Common myeloid progenitor, CD34-positive (primary cell): ENCODE data around the gene WFDC6.

Experiments used
- CTCF ChIA-PET: fragments of 350-600 bp; sonication (Branson Sonifier 250); formaldehyde crosslinking; loops from one replicate; lab custom pipeline; 2021; ENCODE audit warnings: antibody characterized with exemption; lab: Charles Lee
- POLR2A ChIA-PET: fragments of 350-600 bp; sonication (Branson Sonifier 250); formaldehyde crosslinking; loops from one replicate; lab custom pipeline; 2021; ENCODE audit warnings: antibody characterized with exemption; lab: Charles Lee
- DNase-seq, 3 donors: peaks; one replicate each; pipeline versions ENCODE4 v3.0.0 to v3.0.0-alpha.2; 2013
- H3K27ac ChIP-seq, 2 experiments: 1 replicate in 1 of 2; 2 replicates in 1 of 2; pipeline ENCODE4 v1.7.0; 2013; ENCODE audit warnings: inconsistent platforms in 2 of 2, low read length in 2 of 2, mild to moderate bottlenecking in 2 of 2, low read depth in 1 of 2, moderate library complexity in 1 of 2; ENCODE audit not compliant: severe bottlenecking in 2 of 2, insufficient read depth in 1 of 2, poor library complexity in 1 of 2
- H3K27me3 ChIP-seq, 5 experiments: replicated peaks in 2 of 5; 1 replicate in 3 of 5; 2 replicates in 2 of 5; pipeline versions ENCODE4 v1.6.1 to v1.7.0; 2013; ENCODE audit warnings: low read length in 4 of 5, mild to moderate bottlenecking in 2 of 5, moderate library complexity in 2 of 5, inconsistent platforms in 1 of 5; ENCODE audit not compliant: insufficient read depth in 5 of 5, control insufficient read depth in 4 of 5
- H3K36me3 ChIP-seq, 4 experiments: 1 replicate in 2 of 4; 2 replicates in 2 of 4; pipeline versions ENCODE4 v1.6.1 to v1.7.0; 2013; ENCODE audit warnings: low read length in 3 of 4, control low read depth in 1 of 4, mild to moderate bottlenecking in 1 of 4; ENCODE audit not compliant: control insufficient read depth in 4 of 4, insufficient read depth in 4 of 4
- H3K4me1 ChIP-seq, 4 experiments: 1 replicate in 3 of 4; 2 replicates in 1 of 4; pipeline versions ENCODE4 v1.6.1 to v1.7.1; 2013; ENCODE audit warnings: low read length in 3 of 4, mild to moderate bottlenecking in 3 of 4, control low read depth in 1 of 4, inconsistent platforms in 1 of 4, moderate library complexity in 1 of 4; ENCODE audit not compliant: control insufficient read depth in 4 of 4, insufficient read depth in 4 of 4; ENCODE audit errors: control extremely low read depth in 1 of 4
- H3K4me3 ChIP-seq, 7 experiments: 1 replicate in 4 of 7; 2 replicates in 3 of 7; pipeline versions ENCODE4 v1.5.1 to v1.7.0; 2013; ENCODE audit warnings: mild to moderate bottlenecking in 7 of 7, low read length in 6 of 7, moderate library complexity in 6 of 7, inconsistent platforms in 2 of 7, low read depth in 2 of 7, control low read depth in 1 of 7; ENCODE audit not compliant: insufficient read depth in 4 of 7, control insufficient read depth in 1 of 7; ENCODE audit errors: extremely low read depth in 1 of 7
- H3K9me3 ChIP-seq, 5 experiments: 1 replicate in 4 of 5; 2 replicates in 1 of 5; pipeline versions ENCODE4 v1.6.1 to v1.7.1; 2013; ENCODE audit warnings: low read length in 4 of 5, mild to moderate bottlenecking in 2 of 5, inconsistent platforms in 1 of 5, low read depth in 1 of 5, moderate library complexity in 1 of 5; ENCODE audit not compliant: control insufficient read depth in 4 of 5, insufficient read depth in 2 of 5; ENCODE audit errors: control extremely low read depth in 1 of 5
- WGBS: methylation state at CpG from one replicate; pipeline ENCODE4 v1.1.5; 2013; ENCODE audit not compliant: insufficient coverage; 5-methylcytosine and 5-hydroxymethylcytosine counted together

Gene WFDC6

GRCh38 chr20:45497971-45498494, 41.2 kb downstream of the WFDC6 start:
- ChIA-PET POLR2A (no interaction called here), CTCF (interaction anchor here (0.8 to 1.1 kb wide), 2 partner anchors 14 to 175 kb away, joined by 3 to 4 read pairs; no protein-coding TSS in a partner anchor)
- Histone ChIP-seq H3K27me3 (peaks cover 2 to 33% (median 7%) of the 10 kb centered on the region in 5 experiments), H3K36me3 (no peaks in the 10 kb centered on the region), H3K27ac (no peak overlapping the region), H3K4me3 (no peak overlapping the region), H3K4me1 (no peaks in the 10 kb centered on the region), H3K9me3 (no peaks in the 10 kb centered on the region)
- DNase-seq = no peak
- WGBS = 94% methylated on average over 3 of the region's 3 CpGs

GRCh38 chr20:45496166-45496565, 43.1 kb downstream of the WFDC6 start:
- H3K27me3 ChIP-seq = peaks cover 0 to 24% (median 6%) of the 10 kb centered on the region in 5 experiments
- WGBS = 91% methylated on average over 3 of the region's 3 CpGs
- no peak overlapping the region for H3K4me3 ChIP-seq
- no peak overlapping the region for H3K27ac ChIP-seq
- ChIA-PET POLR2A (no interaction called here), CTCF (no interaction called here)
- H3K4me1 ChIP-seq = no peaks in the 10 kb centered on the region
- no peaks in the 10 kb centered on the region for H3K9me3 ChIP-seq
- DNase-seq = no peak
- no peaks in the 10 kb centered on the region for H3K36me3 ChIP-seq

- no peaks in the 10 kb centered on the region for H3K36me3 ChIP-seq
- ChIA-PET CTCF (interaction anchor here (1.4 kb wide), 1 partner anchor 9 kb away, joined by 4 read pairs; no protein-coding TSS in a partner anchor), POLR2A (no interaction called here)
- H3K4me3 ChIP-seq = no peak overlapping the region
- no peaks in the 10 kb centered on the region for H3K9me3 ChIP-seq
- peaks cover 0 to 22% (median 8%) of the 10 kb centered on the region in 5 experiments for H3K27me3 ChIP-seq
- H3K4me1 ChIP-seq = no peaks in the 10 kb centered on the region
- H3K27ac ChIP-seq = no peak overlapping the region
- DNase-seq = no peak
- no CpG with 5 or more reads among the region's 1 CpG for WGBS
These were observed 43.8 kb downstream of the WFDC6 start for GRCh38 chr20:45495501-45495941.

- no peak overlapping the region for H3K4me3 ChIP-seq
- peaks cover 0 to 11% (median 6%) of the 10 kb centered on the region in 5 experiments for H3K27me3 ChIP-seq
- H3K9me3 ChIP-seq = no peaks in the 10 kb centered on the region
- ChIA-PET POLR2A (no interaction called here), CTCF (no interaction called here)
- H3K27ac ChIP-seq = no peak overlapping the region
- no peaks in the 10 kb centered on the region for H3K4me1 ChIP-seq
- WGBS = 40% methylated on average over 1 of the region's 1 CpG
- DNase-seq = no peak
- H3K36me3 ChIP-seq = no peaks in the 10 kb centered on the region
These were observed 50.2 kb downstream of the WFDC6 start for GRCh38 chr20:45489083-45489531.

- Histone ChIP-seq H3K36me3 (no peaks in the 10 kb centered on the region), H3K27ac (no peak overlapping the region), H3K9me3 (no peaks in the 10 kb centered on the region), H3K4me1 (no peaks in the 10 kb centered on the region), H3K4me3 (no peak overlapping the region), H3K27me3 (peaks cover 3 to 11% (median 8%) of the 10 kb centered on the region in 5 experiments)
- ChIA-PET CTCF (interaction anchor here (0.7 to 4.6 kb wide), 9 partner anchors 8 to 168 kb away, joined by 3 to 27 read pairs (median 4); no protein-coding TSS in a partner anchor), POLR2A (no interaction called here)
- 47% methylated on average over 13 of the region's 20 CpGs for WGBS
- peak; percentile 14 to 48 (median 38) for DNase-seq
These were observed 52.0 kb downstream of the WFDC6 start for GRCh38 chr20:45487231-45487635.

GRCh38 chr20:45485388-45485787, 53.9 kb downstream of the WFDC6 start:
- ChIA-PET POLR2A (no interaction called here), CTCF (interaction anchor here (0.6 to 4.6 kb wide), 11 partner anchors 7 to 286 kb away, joined by 3 to 27 read pairs (median 4); partner anchors contain the start of gene MATN4)
- Histone ChIP-seq H3K4me1 (no peaks in the 10 kb centered on the region), H3K4me3 (no peak overlapping the region), H3K36me3 (no peaks in the 10 kb centered on the region), H3K27me3 (peaks cover 3 to 9% (median 8%) of the 10 kb centered on the region in 5 experiments), H3K9me3 (no peaks in the 10 kb centered on the region), H3K27ac (no peak overlapping the region)
- DNase-seq = no peak
- 92% methylated on average over 3 of the region's 4 CpGs for WGBS

- WGBS = 80% methylated on average over 3 of the region's 6 CpGs
- POLR2A ChIA-PET = no interaction called here
- H3K9me3 ChIP-seq = no peaks in the 10 kb centered on the region
These were observed 54.6 kb downstream of the WFDC6 start for GRCh38 chr20:45484676-45485075.

More at GRCh38 chr20:45484676-45485075, 54.6 kb downstream of the WFDC6 start:
- DNase-seq = no peak
- Histone ChIP-seq H3K36me3 (no peaks in the 10 kb centered on the region), H3K27me3 (peaks cover 3 to 9% (median 8%) of the 10 kb centered on the region in 5 experiments), H3K27ac (no peak overlapping the region), H3K4me1 (no peaks in the 10 kb centered on the region), H3K4me3 (no peak overlapping the region)
- CTCF ChIA-PET = interaction anchor here (1.0 to 4.6 kb wide), 4 partner anchors 24 to 176 kb away, joined by 3 to 27 read pairs (median 12); partner anchors contain the start of gene MATN4
